ENCODE data around the gene NPIPA1. TPM values are rescaled to one million over a fixed set of nuclear protein-coding genes. Genes with fewer than 3 reads are reported as not detected.
A peak's percentile ranks its signal among the peaks of the same experiment; 100 is the strongest.
"Not testable (repeated sequence)": the region's sequence is repeated elsewhere in the genome, so short reads cannot be mapped to it uniquely, and the experiment has no call there.

The NPIPA1 gene
- total and polyA plus RNA-seq, 2 experiments from 2014 or later, result 40.3 to 60.9 TPM

GRCh38 chr16:14919837-14920600 is 17.2 kb upstream of the NPIPA1 start:
- not testable (repeated sequence) for H3K4me1 ChIP-seq (ENCODE audit: low read depth); H3K4me3 ChIP-seq; H3K36me3 ChIP-seq; DNase-seq (ENCODE audit: low read depth in 1 of 2, low spot score in 1 of 2); H3K27me3 ChIP-seq; H3K9me3 ChIP-seq (ENCODE audit: low read depth); H3K27ac ChIP-seq

GRCh38 chr16:14922285-14922684 is 15.0 kb upstream of the NPIPA1 start:
- not testable (repeated sequence) for H3K27ac ChIP-seq; DNase-seq (ENCODE audit: low read depth in 1 of 2, low spot score in 1 of 2); H3K4me3 ChIP-seq; H3K36me3 ChIP-seq; H3K9me3 ChIP-seq (ENCODE audit: low read depth); H3K4me1 ChIP-seq (ENCODE audit: low read depth); H3K27me3 ChIP-seq

GRCh38 chr16:14922968-14923367 is 14.3 kb upstream of the NPIPA1 start:
- H3K27ac ChIP-seq; DNase-seq (ENCODE audit: low read depth in 1 of 2, low spot score in 1 of 2); H3K4me1 ChIP-seq (ENCODE audit: low read depth); H3K9me3 ChIP-seq (ENCODE audit: low read depth); H3K27me3 ChIP-seq; H3K36me3 ChIP-seq; H3K4me3 ChIP-seq: not testable (repeated sequence)

- H3K27ac ChIP-seq; H3K36me3 ChIP-seq; H3K4me1 ChIP-seq (ENCODE audit: low read depth); H3K27me3 ChIP-seq; DNase-seq (ENCODE audit: low read depth in 1 of 2, low spot score in 1 of 2); H3K9me3 ChIP-seq (ENCODE audit: low read depth); H3K4me3 ChIP-seq: not testable (repeated sequence)
Measured at GRCh38 chr16:14923394-14924088, 13.7 kb upstream of the NPIPA1 start.

- not testable (repeated sequence) for H3K9me3 ChIP-seq (ENCODE audit: low read depth); H3K27me3 ChIP-seq; H3K27ac ChIP-seq; H3K4me1 ChIP-seq (ENCODE audit: low read depth); DNase-seq (ENCODE audit: low read depth in 1 of 2, low spot score in 1 of 2); H3K36me3 ChIP-seq; H3K4me3 ChIP-seq
Measured at GRCh38 chr16:14924359-14924758, 12.9 kb upstream of the NPIPA1 start.

GRCh38 chr16:14924982-14925381 is 12.3 kb upstream of the NPIPA1 start:
- H3K4me1 ChIP-seq (ENCODE audit: low read depth); H3K9me3 ChIP-seq (ENCODE audit: low read depth); H3K36me3 ChIP-seq; H3K27ac ChIP-seq; H3K4me3 ChIP-seq; DNase-seq (ENCODE audit: low read depth in 1 of 2, low spot score in 1 of 2); H3K27me3 ChIP-seq: not testable (repeated sequence)

GRCh38 chr16:14928064-14928714 is 9.1 kb upstream of the NPIPA1 start:
- not testable (repeated sequence) for H3K36me3 ChIP-seq; H3K27ac ChIP-seq; H3K4me1 ChIP-seq (ENCODE audit: low read depth); H3K4me3 ChIP-seq; H3K9me3 ChIP-seq (ENCODE audit: low read depth); H3K27me3 ChIP-seq
- peak in 1 of 2 donors; percentile 0 for DNase-seq (ENCODE audit: low read depth in 1 of 2, low spot score in 1 of 2)

GRCh38 chr16:14929176-14929575 is 8.1 kb upstream of the NPIPA1 start:
- not testable (repeated sequence) for H3K27ac ChIP-seq; H3K4me1 ChIP-seq (ENCODE audit: low read depth); H3K27me3 ChIP-seq; H3K4me3 ChIP-seq; DNase-seq (ENCODE audit: low read depth in 1 of 2, low spot score in 1 of 2); H3K36me3 ChIP-seq; H3K9me3 ChIP-seq (ENCODE audit: low read depth)

- DNase-seq (ENCODE audit: low read depth in 1 of 2, low spot score in 1 of 2); H3K4me3 ChIP-seq; H3K36me3 ChIP-seq; H3K27ac ChIP-seq; H3K4me1 ChIP-seq (ENCODE audit: low read depth); H3K9me3 ChIP-seq (ENCODE audit: low read depth); H3K27me3 ChIP-seq: not testable (repeated sequence)
Measured at GRCh38 chr16:14930246-14930645, 7.0 kb upstream of the NPIPA1 start.

- H3K36me3 ChIP-seq; H3K9me3 ChIP-seq (ENCODE audit: low read depth); H3K4me3 ChIP-seq; H3K27me3 ChIP-seq; H3K4me1 ChIP-seq (ENCODE audit: low read depth); H3K27ac ChIP-seq; DNase-seq (ENCODE audit: low read depth in 1 of 2, low spot score in 1 of 2): not testable (repeated sequence)
Measured at GRCh38 chr16:14930971-14931370, 6.3 kb upstream of the NPIPA1 start.

GRCh38 chr16:14932581-14933375 is 4.5 kb upstream of the NPIPA1 start:
- H3K4me1 ChIP-seq (ENCODE audit: low read depth); H3K9me3 ChIP-seq (ENCODE audit: low read depth); H3K27ac ChIP-seq; H3K27me3 ChIP-seq; DNase-seq (ENCODE audit: low read depth in 1 of 2, low spot score in 1 of 2); H3K4me3 ChIP-seq; H3K36me3 ChIP-seq: not testable (repeated sequence)

GRCh38 chr16:14937994-14938393 is 751 bp downstream of the NPIPA1 start:
- not testable (repeated sequence) for H3K4me3 ChIP-seq; H3K27me3 ChIP-seq; H3K36me3 ChIP-seq; H3K27ac ChIP-seq; H3K4me1 ChIP-seq (ENCODE audit: low read depth); DNase-seq (ENCODE audit: low read depth in 1 of 2, low spot score in 1 of 2); H3K9me3 ChIP-seq (ENCODE audit: low read depth)

GRCh38 chr16:14942686-14943085 is 5.4 kb downstream of the NPIPA1 start:
- H3K4me3 ChIP-seq; H3K9me3 ChIP-seq (ENCODE audit: low read depth); DNase-seq (ENCODE audit: low read depth in 1 of 2, low spot score in 1 of 2); H3K27me3 ChIP-seq; H3K36me3 ChIP-seq; H3K4me1 ChIP-seq (ENCODE audit: low read depth); H3K27ac ChIP-seq: not testable (repeated sequence)
